ENCODE data around the gene BOC. TPM values are rescaled to one million over a fixed set of nuclear protein-coding genes. Genes with fewer than 3 reads are reported as not detected.

BOC gene
- total and polyA plus RNA-seq, 2 of the 4 experiments (the other 2 are of a cell fraction): 6.8 to 15.2 TPM

DNA sequence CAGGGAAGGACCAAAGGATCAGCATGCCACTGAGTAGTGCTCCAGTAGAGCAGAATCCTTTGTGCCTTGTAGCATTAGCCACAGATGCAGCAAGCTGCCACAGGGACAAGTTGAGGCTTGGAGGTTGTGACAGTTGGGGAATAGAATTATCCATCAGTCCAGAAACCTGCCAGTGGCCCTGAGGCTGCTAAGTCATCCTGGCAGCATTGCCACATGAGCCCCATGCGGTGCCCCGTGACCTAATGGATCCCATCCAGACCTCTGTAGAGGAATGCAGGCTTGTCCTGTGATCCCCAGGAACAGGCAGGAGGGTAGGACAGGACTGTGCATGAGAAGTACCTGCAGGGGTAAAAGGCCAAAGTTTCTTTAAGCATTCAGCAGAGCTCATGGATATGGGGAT is 51.7 kb downstream of the BOC start:
- H4K8ac ChIP-seq (ENCODE audit: low read depth in 2 of 2, low read length in 2 of 2): no peak overlapping the region
- H3K4me3 ChIP-seq (ENCODE audit: insufficient read depth, low read depth, low read length): no peak overlapping the region
- H3K18ac ChIP-seq (ENCODE audit: low read depth, low read length): no peak overlapping the region
- no peak overlapping the region for H2BK120ac ChIP-seq (ENCODE audit: low read depth, low read length)
- dilution Hi-C loops (cut with HindIII; ENCODE audit: low sequenced_read_pairs, unreplicated experiment) (no loop called here), in situ Hi-C loops (cut with MboI; ENCODE audit: low sequenced_read_pairs) (no loop called here), intact Hi-C loops (cut with micrococcal nuclease) (no loop called here)
- DNase-seq: no peak
- H4K20me1 ChIP-seq (ENCODE audit: insufficient read depth, low read length): no peaks in the 10 kb centered on the region
- no peak overlapping the region for H4K91ac ChIP-seq (ENCODE audit: insufficient read depth, low read depth, low read length)
- H3K23ac ChIP-seq (ENCODE audit: low read depth, low read length): no peak overlapping the region
- H2BK20ac ChIP-seq (ENCODE audit: low read depth, low read length): no peak overlapping the region
- H2AFZ ChIP-seq (replicated peaks; ENCODE audit: low read length, poor library complexity): no peak overlapping the region
- no peak overlapping the region for H4K5ac ChIP-seq (ENCODE audit: low read depth, low read length)
- no peak overlapping the region for H2AK5ac ChIP-seq (ENCODE audit: low read depth, low read length)
- H3K9me3 ChIP-seq (ENCODE audit: control insufficient read depth, insufficient read depth, low read length): no peaks in the 10 kb centered on the region
- no peak overlapping the region for H2BK5ac ChIP-seq (ENCODE audit: low read depth, low read length, poor library complexity, severe bottlenecking)
- no peak overlapping the region for H3K14ac ChIP-seq (replicated peaks; ENCODE audit: low read depth, low read length)
- CTCF ChIA-PET: no interaction called here
- peaks cover 8% of the 10 kb centered on the region for H3K36me3 ChIP-seq (ENCODE audit: control insufficient read depth, insufficient read depth, low read length)
- no peak overlapping the region for H3K4me2 ChIP-seq (ENCODE audit: low read depth, low read length)
- WGBS, 2 experiments (ENCODE audit: extremely low coverage in 2 of 2, insufficient read length in 1 of 2): no CpG with 5 or more reads among the region's 2 CpGs
- no peak overlapping the region for H3K56ac ChIP-seq (ENCODE audit: extremely low read depth, insufficient read depth, low read length)
- no peak for ATAC-seq (ENCODE audit: low read depth)
- no TSS peak for BruUV-seq (replicated peaks)
- no peaks in the 10 kb centered on the region for H3K9me1 ChIP-seq (ENCODE audit: insufficient read depth, low read length)
- POLR2A ChIA-PET (ENCODE audit: unreplicated experiment): no interaction called here
- H3K27me3 ChIP-seq (ENCODE audit: control insufficient read depth, insufficient read depth, low read length): peaks cover 6% of the 10 kb centered on the region
- H3K4me1 ChIP-seq (ENCODE audit: control insufficient read depth, insufficient read depth, low read length): no peaks in the 10 kb centered on the region; the same call in 1 of the 2 replicates
- no peaks in the 10 kb centered on the region for H3K79me1 ChIP-seq (ENCODE audit: low read depth in 1 of 2, low read length in 2 of 2)
- TF ChIP-seq BHLHE40 (IDR thresholded peaks at IDR 0.05; ENCODE audit: low read depth, low read length): no peak
- TF ChIP-seq, protein P1, sequence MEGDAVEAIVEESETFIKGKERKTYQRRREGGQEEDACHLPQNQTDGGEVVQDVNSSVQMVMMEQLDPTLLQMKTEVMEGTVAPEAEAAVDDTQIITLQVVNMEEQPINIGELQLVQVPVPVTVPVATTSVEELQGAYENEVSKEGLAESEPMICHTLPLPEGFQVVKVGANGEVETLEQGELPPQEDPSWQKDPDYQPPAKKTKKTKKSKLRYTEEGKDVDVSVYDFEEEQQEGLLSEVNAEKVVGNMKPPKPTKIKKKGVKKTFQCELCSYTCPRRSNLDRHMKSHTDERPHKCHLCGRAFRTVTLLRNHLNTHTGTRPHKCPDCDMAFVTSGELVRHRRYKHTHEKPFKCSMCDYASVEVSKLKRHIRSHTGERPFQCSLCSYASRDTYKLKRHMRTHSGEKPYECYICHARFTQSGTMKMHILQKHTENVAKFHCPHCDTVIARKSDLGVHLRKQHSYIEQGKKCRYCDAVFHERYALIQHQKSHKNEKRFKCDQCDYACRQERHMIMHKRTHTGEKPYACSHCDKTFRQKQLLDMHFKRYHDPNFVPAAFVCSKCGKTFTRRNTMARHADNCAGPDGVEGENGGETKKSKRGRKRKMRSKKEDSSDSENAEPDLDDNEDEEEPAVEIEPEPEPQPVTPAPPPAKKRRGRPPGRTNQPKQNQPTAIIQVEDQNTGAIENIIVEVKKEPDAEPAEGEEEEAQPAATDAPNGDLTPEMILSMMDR (conservative IDR thresholded peaks at IDR 0.05; ENCODE audit: low read depth, low read length): no peak
- TF ChIP-seq, protein P2, sequence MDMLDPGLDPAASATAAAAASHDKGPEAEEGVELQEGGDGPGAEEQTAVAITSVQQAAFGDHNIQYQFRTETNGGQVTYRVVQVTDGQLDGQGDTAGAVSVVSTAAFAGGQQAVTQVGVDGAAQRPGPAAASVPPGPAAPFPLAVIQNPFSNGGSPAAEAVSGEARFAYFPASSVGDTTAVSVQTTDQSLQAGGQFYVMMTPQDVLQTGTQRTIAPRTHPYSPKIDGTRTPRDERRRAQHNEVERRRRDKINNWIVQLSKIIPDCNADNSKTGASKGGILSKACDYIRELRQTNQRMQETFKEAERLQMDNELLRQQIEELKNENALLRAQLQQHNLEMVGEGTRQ (IDR thresholded peaks at IDR 0.05; ENCODE audit: low read depth, low read length): no peak
- TF ChIP-seq FOS (IDR thresholded peaks at IDR 0.05; ENCODE audit: low read depth, low read length): no peak
- H3K4ac ChIP-seq (ENCODE audit: low read depth, low read length): no peak overlapping the region
- no peak overlapping the region for H3K9ac ChIP-seq (ENCODE audit: low read depth, low read length)
- no peak overlapping the region for H2AK9ac ChIP-seq (replicated peaks; ENCODE audit: low read depth, low read length, poor library complexity)
- no peak overlapping the region for H2BK15ac ChIP-seq (ENCODE audit: low read depth, low read length)
- H3K27ac ChIP-seq (ENCODE audit: insufficient read depth, low read length): no peak overlapping the region
